Left renal cortex interstitium (tissue), 4 donors: ENCODE data around the gene P3H1. TPM values are rescaled to one million over a fixed set of nuclear protein-coding genes. Genes with fewer than 3 reads are reported as not detected.
"Not testable (repeated sequence)": the region's sequence is repeated elsewhere in the genome, so short reads cannot be mapped to it uniquely, and the experiment has no call there.

Source experiments
- DNase-seq, 4 donors: peaks; one replicate each; pipeline ENCODE4 v3.0.0-alpha.2; 2013; ENCODE audit warnings: low read depth in 4 of 4, low spot score in 2 of 4, missing footprints in 1 of 4
- polyA plus RNA-seq, 4 donors: library from polyadenylated mRNA; unstranded; fragments of 120-200 nt; gene quantifications; one replicate each; pipeline ENCODE4 v1.2.1, GENCODE V29; 2013; ENCODE audit not compliant: insufficient read length in 4 of 4

The P3H1 gene
- polyA plus RNA-seq, 4 donors, result 71.4 to 76.1 (median 71.6) TPM

DNA sequence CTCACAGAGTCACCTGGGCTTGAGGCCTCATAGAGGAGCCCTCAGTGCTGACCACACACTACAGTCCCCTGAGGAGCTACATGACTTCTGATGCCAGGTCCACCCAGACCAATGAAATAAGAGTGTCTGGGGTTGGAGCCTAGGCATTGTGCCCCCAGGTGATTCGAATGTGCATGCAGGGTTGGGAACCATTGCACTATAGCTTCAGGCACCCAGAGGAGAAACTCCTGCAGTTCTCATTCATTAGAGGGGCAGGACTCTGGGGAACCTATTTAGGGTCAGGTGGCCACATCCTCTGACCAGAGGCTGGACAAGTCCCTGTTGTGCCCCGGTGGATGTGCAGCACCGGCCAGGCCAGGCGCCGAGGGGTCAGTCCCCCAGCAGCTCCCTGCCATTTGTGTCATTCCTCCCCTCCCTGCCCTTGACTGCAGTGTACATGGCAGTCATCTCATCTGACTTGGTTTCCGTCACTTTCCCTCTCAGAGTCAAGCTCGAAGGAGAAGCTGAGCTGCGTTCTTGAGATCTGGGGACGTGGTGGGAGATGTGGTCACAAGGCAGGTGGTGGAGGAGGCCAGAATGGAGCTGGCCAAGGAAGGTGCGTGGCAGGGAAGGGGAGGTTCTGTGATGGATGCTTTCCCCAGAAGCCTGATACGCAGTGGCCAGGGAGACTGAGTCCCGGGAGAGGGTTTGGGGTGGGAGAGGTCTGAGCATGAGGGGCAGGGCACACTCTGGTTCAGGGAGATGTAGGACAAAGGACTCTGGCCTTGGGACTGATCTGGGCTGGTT is 33.2 kb downstream of the P3H1 start:
- DNase-seq, result no peak

DNA sequence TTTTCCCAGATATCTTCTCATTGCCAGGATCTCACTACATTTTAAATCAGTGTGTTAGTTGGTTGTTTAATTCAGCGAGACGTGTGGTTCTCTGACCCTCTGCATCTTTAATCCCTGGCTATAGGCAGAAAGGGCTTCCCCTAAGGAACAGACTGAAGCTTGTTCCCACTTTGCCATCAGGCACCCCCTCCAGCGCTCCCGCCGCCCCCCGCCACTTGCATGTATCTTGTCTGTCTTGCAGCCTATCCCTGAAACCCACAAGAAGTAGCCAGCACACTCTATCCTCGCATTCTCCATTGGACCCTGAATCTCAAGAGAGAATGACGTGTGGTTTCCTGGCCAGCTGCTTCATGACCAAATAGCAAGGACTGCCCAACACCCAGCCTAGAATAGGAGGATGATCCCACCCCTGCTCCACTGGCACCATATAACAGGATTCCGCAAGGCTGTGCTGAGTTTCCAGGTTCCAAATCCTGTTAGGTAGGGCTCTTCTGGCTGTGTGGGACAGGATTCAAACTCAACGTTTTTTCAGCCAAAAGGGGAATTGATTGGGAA is 34.6 kb downstream of the P3H1 start:
- no peak for DNase-seq

DNA sequence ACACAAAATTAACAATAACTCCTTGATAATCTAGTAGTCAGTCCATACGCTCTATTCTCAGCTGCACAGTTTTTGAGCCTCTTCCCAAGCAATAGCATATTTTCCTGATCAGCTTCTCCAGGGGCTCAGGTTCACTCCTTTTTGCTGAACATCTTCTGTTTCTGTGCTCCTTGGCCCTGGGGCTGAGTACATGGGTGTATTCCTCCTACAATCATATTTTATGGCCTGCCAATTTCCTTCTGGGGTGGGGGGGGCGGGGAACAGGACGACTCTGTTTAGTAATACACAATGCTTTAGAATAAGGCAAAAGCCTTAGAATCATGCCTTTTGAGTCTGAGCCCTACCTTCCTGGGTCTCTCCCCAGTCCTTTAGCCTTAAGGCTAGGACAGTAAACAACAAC is 35.2 kb downstream of the P3H1 start:
- DNase-seq, result no peak

DNA sequence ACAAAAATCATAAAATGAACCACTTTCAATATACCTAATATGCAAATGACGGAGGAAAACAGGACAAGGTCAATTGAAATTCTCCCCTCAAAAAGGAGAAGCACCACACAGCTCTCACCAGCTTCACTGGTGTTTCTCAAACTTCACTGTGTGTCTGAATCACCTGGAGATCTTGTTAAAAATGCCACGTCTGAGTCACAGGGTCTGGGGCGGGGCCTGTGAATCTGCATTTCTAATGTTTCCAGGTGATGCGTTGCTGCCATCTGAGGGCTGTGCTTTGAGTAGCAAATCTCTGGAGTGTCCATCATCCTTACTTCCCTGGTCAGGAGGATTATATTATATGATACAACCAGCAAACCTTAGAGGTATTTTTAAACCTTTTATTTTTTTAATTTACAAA is 35.8 kb downstream of the P3H1 start:
- no peak for DNase-seq

DNA sequence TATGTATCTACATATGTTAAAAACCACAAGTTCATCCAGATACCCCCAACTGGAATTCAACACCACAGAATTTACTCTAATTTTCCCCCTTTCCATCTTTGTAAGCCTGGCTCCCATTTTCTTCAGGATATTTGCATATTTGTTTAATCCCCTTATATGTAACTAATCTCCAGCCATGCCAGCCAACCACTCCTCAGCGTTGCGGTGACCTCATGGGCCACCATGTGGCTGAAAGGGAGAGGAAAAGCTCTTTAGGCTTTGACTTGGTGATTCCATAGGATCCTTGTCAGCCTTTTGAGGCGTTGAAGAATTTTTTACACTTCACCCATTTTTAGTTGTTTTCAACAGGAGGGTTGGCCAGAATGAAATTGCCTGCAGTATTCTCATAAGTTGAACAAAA is 36.8 kb downstream of the P3H1 start:
- DNase-seq, result no peak

DNA sequence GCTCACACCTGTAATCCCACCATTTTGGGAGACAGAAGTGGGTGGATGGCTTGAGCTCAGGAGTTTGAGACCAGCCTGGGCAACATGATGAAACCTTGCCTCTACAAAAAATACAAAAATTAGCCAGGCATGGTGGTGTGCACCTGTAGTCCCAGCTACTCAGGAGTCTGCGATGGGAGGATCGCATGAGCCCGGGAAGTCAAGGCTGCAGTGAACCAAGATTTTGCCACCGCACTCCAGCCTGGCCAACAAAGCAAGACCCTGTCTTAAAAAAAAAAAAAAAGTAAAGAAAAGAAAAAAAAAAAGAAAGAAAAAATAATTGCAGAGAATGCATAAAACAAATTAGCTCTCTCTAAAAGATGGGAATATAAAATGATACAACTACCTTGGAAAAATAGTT is 41.0 kb downstream of the P3H1 start:
- DNase-seq, result not testable (repeated sequence)

DNA sequence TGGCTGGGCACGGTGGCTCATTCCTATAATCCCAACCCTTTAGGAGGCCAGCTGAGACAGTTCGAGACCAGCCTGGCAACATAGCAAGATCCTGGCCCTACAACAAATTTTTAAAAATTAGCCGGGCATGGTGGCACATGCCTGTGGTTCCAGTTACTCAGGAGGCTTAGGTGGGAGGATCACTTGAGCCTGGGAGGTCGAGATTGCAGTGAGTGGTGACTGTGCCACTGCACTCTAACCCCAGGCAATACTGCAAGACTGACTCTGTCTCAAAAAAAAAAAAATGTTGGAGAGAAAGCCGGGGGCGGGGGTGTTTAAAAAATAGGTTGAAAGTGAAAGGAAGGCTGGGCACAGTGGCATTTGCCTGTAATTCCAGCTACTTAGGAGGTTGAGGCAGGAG is 43.3 kb downstream of the P3H1 start:
- DNase-seq, result no peak

DNA sequence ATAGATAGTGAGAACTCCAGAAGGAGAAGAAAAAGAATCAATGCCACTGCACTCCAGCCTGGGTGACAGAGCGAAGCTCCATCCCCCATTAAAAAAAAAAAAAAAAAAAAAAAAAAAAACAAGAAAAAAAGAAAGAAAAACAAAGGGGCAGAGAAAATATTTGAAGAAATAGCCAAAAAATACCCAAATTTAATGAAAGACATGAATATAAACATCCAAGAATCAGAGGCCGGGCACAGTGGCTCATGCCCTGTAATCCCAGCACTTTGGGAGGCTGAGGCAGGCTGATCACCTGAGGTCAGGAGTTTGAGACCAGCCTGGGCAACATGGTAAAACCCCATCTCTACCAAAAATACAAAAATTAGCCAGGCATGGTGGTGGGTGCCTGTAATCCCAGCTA is 44.4 kb downstream of the P3H1 start:
- not testable (repeated sequence) for DNase-seq

DNA sequence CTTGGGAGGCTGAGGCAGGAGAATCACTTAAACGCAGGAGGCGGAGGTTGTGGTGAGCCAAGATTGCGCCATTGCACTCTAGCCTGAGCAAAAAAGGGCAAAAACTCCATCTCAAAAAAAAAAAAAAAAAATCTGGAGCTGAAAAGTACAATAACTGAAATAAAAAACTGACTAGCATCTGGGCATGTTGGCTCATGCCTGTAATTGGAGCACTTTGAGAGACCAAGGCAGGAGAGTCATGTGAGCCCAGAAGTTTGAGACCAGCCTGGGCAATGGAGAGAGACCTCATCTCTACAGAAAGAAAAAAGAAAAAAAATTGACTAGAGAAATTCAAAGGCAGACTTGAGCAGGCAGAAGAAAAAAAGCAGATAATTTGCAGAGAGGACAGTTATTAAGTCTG is 44.9 kb downstream of the P3H1 start:
- DNase-seq, result no peak

DNA sequence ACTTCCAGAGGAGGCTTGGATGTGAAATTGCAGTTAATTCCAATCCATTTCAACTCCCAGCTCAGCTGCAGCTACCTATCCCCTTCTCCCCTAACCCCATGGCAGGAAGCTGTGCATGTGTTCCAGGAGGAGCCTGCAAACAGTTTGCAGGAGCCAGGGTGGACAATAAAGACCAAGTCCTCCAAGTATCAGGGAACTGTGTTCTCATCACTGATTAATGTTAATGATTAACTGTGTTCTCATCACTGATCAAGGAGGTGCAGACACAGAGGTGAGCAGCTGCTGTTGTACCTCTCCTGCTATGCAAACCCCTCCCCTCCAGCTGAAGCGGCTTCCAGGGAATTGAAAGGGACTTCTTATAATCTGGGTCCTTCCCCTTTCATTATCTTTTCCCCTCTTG is 46.0 kb downstream of the P3H1 start:
- no peak for DNase-seq

DNA sequence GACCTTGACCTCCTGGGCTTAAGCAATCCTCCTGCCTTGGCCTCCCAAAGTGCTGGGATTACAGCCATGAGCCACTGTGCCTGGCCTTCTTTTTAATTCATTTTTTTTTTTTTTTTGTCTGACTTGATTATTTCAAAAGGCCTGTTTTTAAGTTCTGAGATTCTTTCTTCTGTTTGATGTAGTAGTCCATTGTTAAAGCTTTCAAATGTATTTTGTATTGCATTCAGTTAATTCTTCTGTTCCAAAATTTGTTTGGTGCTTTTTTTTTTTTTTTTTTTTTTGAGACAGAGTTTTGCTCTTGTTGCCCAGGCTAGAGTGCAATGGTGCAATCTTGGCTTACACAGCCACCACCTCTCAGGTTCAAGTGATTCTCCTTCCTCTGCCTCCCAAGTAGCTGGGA is 52.4 kb downstream of the P3H1 start:
- not testable (repeated sequence) for DNase-seq

DNA sequence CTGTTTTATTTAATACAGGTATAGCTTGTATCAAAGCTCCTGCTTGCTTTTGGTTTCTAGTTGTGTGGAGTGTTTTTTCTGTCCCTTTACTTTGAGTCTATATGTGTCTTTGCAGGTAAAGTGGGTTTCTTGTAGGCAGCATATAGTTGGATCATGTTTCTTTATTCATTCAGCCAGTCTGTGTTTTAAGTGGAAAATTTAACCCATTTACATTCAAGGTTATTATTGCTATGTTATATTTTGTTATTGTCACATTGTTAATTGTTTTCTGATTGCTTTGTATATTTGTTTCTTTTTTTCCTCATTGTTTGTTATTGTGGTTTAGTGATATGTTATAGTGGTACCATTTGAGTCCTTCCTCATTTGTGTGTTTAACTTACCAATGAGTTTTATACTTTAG is 53.5 kb downstream of the P3H1 start:
- DNase-seq, result no peak

DNA sequence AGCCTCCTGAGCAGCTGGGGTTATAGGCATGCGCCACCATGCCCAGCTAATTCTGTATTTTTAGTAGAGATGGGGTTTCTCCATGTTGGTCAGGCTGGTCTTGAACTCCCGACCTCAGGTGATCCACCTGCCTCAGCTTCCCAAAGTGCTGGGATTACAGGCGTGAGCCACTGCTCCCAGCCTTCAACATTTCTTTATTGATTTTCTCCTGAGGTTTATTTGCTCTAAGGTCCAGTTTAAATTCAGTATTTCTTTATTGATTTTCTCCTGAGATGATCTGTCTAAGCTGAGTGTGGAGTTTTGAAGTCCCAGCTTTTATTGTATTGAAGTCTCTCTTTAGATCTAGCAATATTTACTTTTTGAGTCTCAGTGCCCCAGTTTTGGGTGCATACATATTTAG is 54.0 kb downstream of the P3H1 start:
- not testable (repeated sequence) for DNase-seq

DNA sequence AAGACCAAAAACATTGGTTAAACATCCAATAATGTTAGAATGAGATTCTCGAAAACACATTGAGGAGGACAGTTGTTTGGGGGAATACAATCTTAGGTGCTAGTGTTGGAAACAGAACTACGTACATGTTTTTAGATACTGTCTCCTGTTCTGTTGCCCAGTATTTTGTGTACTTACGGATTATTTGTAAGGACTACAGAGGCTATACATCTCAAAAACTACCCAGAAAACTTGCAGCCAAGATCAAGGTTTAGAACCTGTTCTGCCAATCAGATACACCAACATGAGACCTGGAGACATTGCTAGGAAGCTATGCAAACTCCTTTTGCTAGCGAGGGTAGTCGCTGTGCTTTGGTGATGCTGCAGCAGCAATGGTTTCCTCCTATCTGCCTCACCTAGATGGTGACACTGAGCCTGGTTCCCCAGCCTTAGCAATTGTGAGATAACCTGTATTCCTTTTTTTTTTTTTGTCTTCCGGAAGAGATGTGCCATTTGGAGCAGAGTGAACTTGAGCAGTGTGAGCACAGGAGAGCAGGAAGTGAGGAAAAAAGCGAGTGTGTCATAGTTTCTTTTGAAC is 62.9 kb downstream of the P3H1 start:
- no peak for DNase-seq

DNA sequence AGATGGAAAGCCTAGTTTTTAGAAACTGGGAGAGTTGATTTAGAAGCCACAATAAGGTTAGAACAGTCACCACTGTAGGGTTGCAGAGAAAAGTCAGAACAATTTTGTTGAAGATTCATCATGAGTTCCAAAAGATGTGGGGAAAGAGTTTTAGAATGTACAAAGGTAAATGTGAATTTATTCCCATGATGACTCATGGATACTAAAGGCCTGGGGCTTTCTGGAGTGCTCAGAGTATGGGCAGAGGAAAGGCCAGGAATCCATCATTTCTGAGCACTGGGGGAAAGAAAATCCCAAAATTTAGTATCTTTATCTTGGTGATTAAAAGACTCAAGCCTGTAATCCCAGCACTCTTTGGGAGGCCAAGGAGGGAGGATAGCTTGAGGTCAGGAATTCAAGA is 66.8 kb downstream of the P3H1 start:
- no peak for DNase-seq

DNA sequence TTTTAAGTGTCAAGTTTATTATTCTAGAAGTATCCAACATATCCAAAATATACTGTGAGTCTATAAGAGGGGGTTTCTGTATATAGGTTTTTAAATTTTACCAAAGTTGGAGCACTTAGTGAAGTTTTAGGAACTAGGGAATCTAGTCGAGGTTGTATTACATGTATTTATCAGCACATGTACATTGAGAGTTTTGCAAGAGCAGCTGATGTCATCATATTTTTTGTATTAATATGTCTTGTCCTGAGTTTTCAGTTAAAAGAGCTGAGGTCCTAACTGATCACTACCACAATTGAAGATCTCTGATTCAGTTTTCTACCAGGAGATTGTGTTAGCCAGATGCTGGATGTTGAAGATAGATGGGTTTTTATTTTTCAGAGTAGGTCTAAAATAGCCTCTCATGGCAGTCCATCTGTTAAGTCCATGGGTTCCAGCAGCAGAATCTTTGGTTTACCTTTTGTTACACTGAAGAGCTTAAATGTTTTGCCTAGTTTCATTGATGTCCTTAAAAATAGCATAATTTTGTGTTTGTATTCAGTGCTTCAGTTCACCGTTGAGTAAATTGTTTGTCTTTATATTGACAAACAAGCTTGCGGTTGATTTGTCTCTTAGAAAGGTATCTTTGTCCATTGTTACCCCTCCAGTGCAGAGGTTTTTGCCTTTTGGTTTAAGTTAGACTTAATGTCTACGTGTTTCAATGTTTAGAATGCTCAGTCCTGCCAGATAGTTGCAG is 68.6 kb downstream of the P3H1 start:
- DNase-seq, result no peak

Other genes with a start within 250 kb of the P3H1 start
- 10 to 100 TPM; 57.4 to 59.5 (median 58.1) TPM for gene PPIH, start 108.6 kb downstream of the P3H1 start, polyA plus RNA-seq
- gene YBX1, start 84.6 kb downstream of the P3H1 start, polyA plus RNA-seq, result 100 to 1,000 TPM; 607 to 710 (median 647) TPM
- gene CLDN19, start 26.8 kb downstream of the P3H1 start, polyA plus RNA-seq, result 100 to 1,000 TPM in 1 of 4 donors, 10 to 100 TPM in 3; 86.6 to 121 (median 92.5) TPM
- gene C1orf50, start 221 bp upstream of the P3H1 start, polyA plus RNA-seq, result 10 to 100 TPM in 3 of 4 donors, 1 to 10 TPM in 1; 8.4 to 15.2 (median 12.6) TPM
- gene TMEM269, start 18.0 kb upstream of the P3H1 start, polyA plus RNA-seq, result 1 to 10 TPM in 2 of 4 donors, under 1 TPM in 2; 0.78 to 1.6 (median 0.97) TPM
- gene ERMAP, start 50.1 kb upstream of the P3H1 start, polyA plus RNA-seq, result 10 to 100 TPM; 18.0 to 23.7 (median 22.3) TPM
- 10 to 100 TPM; 55.8 to 80.3 (median 62.3) TPM for gene SVBP, start 50.4 kb upstream of the P3H1 start, polyA plus RNA-seq
- 10 to 100 TPM; 18.2 to 23.6 (median 19.3) TPM for gene ZNF691, start 79.6 kb upstream of the P3H1 start, polyA plus RNA-seq
- 10 to 100 TPM; 37.3 to 41.2 (median 38.9) TPM for gene SLC2A1, start 191.8 kb upstream of the P3H1 start, polyA plus RNA-seq